HCT116 (cell line): ENCODE measurements around the gene SLC24A5. TPM values are rescaled to one million over a fixed set of nuclear protein-coding genes. Genes with fewer than 3 reads are reported as not detected.

Experiments
- ATAC-seq: fragments of 200-7000 bp; cut with Tn5 transposase; 2 replicates; pipeline ENCODE4 v1.9.1; 2020; ENCODE audit warnings: mild to moderate bottlenecking, moderate library complexity
- BruUV-seq: library from RNA; stranded (reverse); fragments of 400-500 nt; replicated peaks from 2 replicates; lab custom pipeline; 2021; lab: Mats Ljungman, UMichigan
- CTCF ChIA-PET: fragments of 300-600 bp; sonication (Branson Sonifier 250); formaldehyde crosslinking; loops from one replicate; lab custom pipeline; 2021; ENCODE audit warnings: antibody characterized with exemption; lab: Charles Lee
- POLR2A ChIA-PET: fragments of 300-600, 350-600 bp; sonication (Branson Sonifier 250); formaldehyde crosslinking; loops from one replicate; lab custom pipeline; 2021; ENCODE audit warnings: antibody characterized with exemption; lab: Charles Lee
- RAD21 ChIA-PET, 2 experiments: fragments of 300-600 bp; sonication (Branson Sonifier 250); formaldehyde crosslinking; loops; one replicate each; lab custom pipeline; 2023; ENCODE audit warnings: low total read pairs in 2 of 2; ENCODE audit not compliant: uncharacterized antibody in 2 of 2, unreplicated experiment in 2 of 2, low non-redundant PET in 1 of 2; lab: Charles Lee
- DNase-seq: peaks from one replicate; pipeline ENCODE4 v3.0.0-alpha.2; 2010; ENCODE audit warnings: low read depth, low spot score
- H2AFZ ChIP-seq: fragments of 200-600 bp; shearing (Covaris generic), sonication (generic); 2 replicates; pipeline ENCODE4 v1.6.1; 2017; ENCODE audit warnings: low read depth, mixed run types, mixed read lengths, antibody characterized with exemption, low read length; ENCODE audit not compliant: poor library complexity, severe bottlenecking
- H3K27ac ChIP-seq: 2 replicates; pipeline ENCODE4 v1.5.1; 2012; ENCODE audit warnings: low read depth, low read length
- H3K27me3 ChIP-seq: fragments of 200-600 bp; sonication (generic); 2 replicates; pipeline ENCODE4 v1.6.1; 2016; ENCODE audit warnings: mixed run types, low read length, mixed read lengths; ENCODE audit not compliant: insufficient read depth
- H3K36me3 ChIP-seq, 2 experiments: fragments of 200-500 bp in 1 of 2; fragments of 200-600 bp in 1 of 2; sonication (Bioruptor generic) in 1 of 2; sonication (generic) in 1 of 2; 2 replicates each; pipeline versions ENCODE4 v1.5.1 to v1.6.1; 2014 to 2016; ENCODE audit warnings: low read length in 2 of 2, inconsistent platforms in 1 of 2, mixed read lengths in 1 of 2, mixed run types in 1 of 2; ENCODE audit not compliant: insufficient read depth in 2 of 2, control insufficient read depth in 1 of 2
- H3K4me1 ChIP-seq, 2 experiments: fragments of 200-600 bp in 1 of 2; sonication (generic) in 1 of 2; 2 replicates each; pipeline versions ENCODE4 v1.5.1 to v1.6.1; 2012 to 2017; ENCODE audit warnings: low read length in 2 of 2, inconsistent platforms in 1 of 2, mild to moderate bottlenecking in 1 of 2, mixed read lengths in 1 of 2, mixed run types in 1 of 2, moderate library complexity in 1 of 2; ENCODE audit not compliant: insufficient read depth in 2 of 2, control insufficient read depth in 1 of 2
- H3K4me2 ChIP-seq: fragments of 200-600 bp; sonication (generic); 2 replicates; pipeline ENCODE4 v1.6.1; 2017; ENCODE audit warnings: mixed run types, low read length, mixed read lengths
- H3K4me3 ChIP-seq, 2 experiments: fragments of 200-600 bp in 1 of 2; sonication (generic) in 1 of 2; replicated peaks in 1 of 2; 2 replicates each; pipeline ENCODE4 v1.5.1; 2011 to 2016; ENCODE audit warnings: low read length in 2 of 2, control low read depth in 1 of 2, low read depth in 1 of 2, mild to moderate bottlenecking in 1 of 2, mixed read lengths in 1 of 2, mixed run types in 1 of 2
- H3K79me2 ChIP-seq: fragments of 200-600 bp; sonication (generic); 2 replicates; pipeline ENCODE4 v1.6.1; 2017; ENCODE audit warnings: mild to moderate bottlenecking, mixed run types, low read length, moderate library complexity, mixed read lengths; ENCODE audit not compliant: insufficient read depth
- H3K9ac ChIP-seq: fragments of 200-600 bp; sonication (generic); 2 replicates; pipeline ENCODE4 v1.6.1; 2016; ENCODE audit warnings: low read length, mixed read lengths
- H3K9me2 ChIP-seq: fragments of 200-600 bp; sonication (generic), shearing (Covaris generic); 2 replicates; pipeline ENCODE4 v1.6.1; 2017; ENCODE audit warnings: mixed run types, mild to moderate bottlenecking, moderate library complexity; ENCODE audit not compliant: insufficient read depth
- H3K9me3 ChIP-seq, 2 experiments: fragments of 200-500 bp in 1 of 2; fragments of 200-600 bp in 1 of 2; sonication (Bioruptor generic) in 1 of 2; sonication (generic) in 1 of 2; 2 replicates each; pipeline ENCODE4 v1.6.1; 2014 to 2017; ENCODE audit warnings: low read length in 2 of 2, mixed read lengths in 2 of 2, inconsistent platforms in 1 of 2, low read depth in 1 of 2, mild to moderate bottlenecking in 1 of 2, mixed run types in 1 of 2, moderate library complexity in 1 of 2; ENCODE audit not compliant: control insufficient read depth in 1 of 2, insufficient read depth in 1 of 2
- H4K20me1 ChIP-seq: fragments of 200-600 bp; sonication (generic), shearing (Covaris generic); 2 replicates; pipeline ENCODE4 v1.6.1; 2017; ENCODE audit warnings: mixed run types, mild to moderate bottlenecking, moderate library complexity; ENCODE audit not compliant: insufficient read depth
- CTCF ChIP-seq, 3 experiments: fragments of 200-600 bp in 1 of 3; sonication (generic) in 1 of 3; IDR thresholded peaks in 2 of 3; conservative IDR thresholded peaks in 1 of 3; 2 replicates each; pipeline ENCODE4 v1.5.1; 2012 to 2017; ENCODE audit warnings: low read depth in 2 of 3, low read length in 2 of 3, antibody characterized with exemption in 1 of 3, borderline replicate concordance in 1 of 3, control low read depth in 1 of 3, mild to moderate bottlenecking in 1 of 3, mixed read lengths in 1 of 3, mixed run types in 1 of 3, moderate library complexity in 1 of 3; ENCODE audit not compliant: insufficient read depth in 1 of 3
- EGR1 ChIP-seq: IDR thresholded peaks from 2 replicates; pipeline ENCODE4 v1.6.1; 2012; ENCODE audit warnings: low read depth
- EZH2 ChIP-seq: fragments of 200-600 bp; sonication (generic); IDR thresholded peaks from 2 replicates; pipeline ENCODE4 v1.6.1; 2017; ENCODE audit warnings: antibody characterized with exemption, mixed run types
- JUND ChIP-seq: IDR thresholded peaks from 2 replicates; pipeline ENCODE4 v1.6.1; 2012
- POLR2A ChIP-seq: IDR thresholded peaks from 2 replicates; pipeline ENCODE4 v1.7.0; 2011; ENCODE audit warnings: borderline replicate concordance; ENCODE audit not compliant: insufficient read depth, insufficient read length; ENCODE audit errors: extremely low read depth
- intact Hi-C: fragments of 100-400 bp; cut with micrococcal nuclease; formaldehyde crosslinking; loops from 2 replicates; pipeline ENCODE4 v1.10.0; 2022
- total RNA-seq: library from RNA; stranded (reverse); gene quantifications from one replicate; pipeline ENCODE4 v1.2.1, GENCODE V29; 2021; ENCODE audit not compliant: unreplicated experiment
- TF ChIP-seq, protein P1 (sequence below): IDR thresholded peaks from 2 replicates; pipeline ENCODE4 v1.6.1; 2012

The SLC24A5 gene
- total RNA-seq, 1 experiment from 2014 or later, result not detected

- no peaks in the 10 kb centered on the region for H3K79me2 ChIP-seq
- POLR2A ChIA-PET, result no interaction called here
- H3K4me3 ChIP-seq, result no peak overlapping the region
- no TSS peak for BruUV-seq
- H2AFZ ChIP-seq, result no peak overlapping the region
- no peaks in the 10 kb centered on the region for H3K4me1 ChIP-seq
- no peak for ATAC-seq
- H4K20me1 ChIP-seq, result no peaks in the 10 kb centered on the region
- no peaks in the 10 kb centered on the region for H3K27me3 ChIP-seq
- H3K9ac ChIP-seq, result no peak overlapping the region
- H3K36me3 ChIP-seq, result no peaks in the 10 kb centered on the region
- no peak for DNase-seq
- RAD21 ChIA-PET, result no interaction called here
- H3K4me2 ChIP-seq, result no peak overlapping the region
- H3K27ac ChIP-seq, result no peak overlapping the region
- CTCF ChIA-PET, result no interaction called here
- TF ChIP-seq, protein P1, sequence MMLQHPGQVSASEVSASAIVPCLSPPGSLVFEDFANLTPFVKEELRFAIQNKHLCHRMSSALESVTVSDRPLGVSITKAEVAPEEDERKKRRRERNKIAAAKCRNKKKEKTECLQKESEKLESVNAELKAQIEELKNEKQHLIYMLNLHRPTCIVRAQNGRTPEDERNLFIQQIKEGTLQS, result no peak
- TF ChIP-seq POLR2A (no peak), EGR1 (no peak), JUND (no peak), EZH2 (no peak), CTCF (IDR thresholded peaks at IDR 0.05 in 2 of 3, conservative IDR thresholded peaks at IDR 0.05 in 1 of 3; ENCODE audit: borderline replicate concordance in 1 of 3, insufficient read depth in 1 of 3, low read depth in 2 of 3, low read length in 2 of 3) (no peak)
- no peaks in the 10 kb centered on the region for H3K9me2 ChIP-seq
- intact Hi-C loops, result no loop called here
- H3K9me3 ChIP-seq, result peaks cover 0 to 3% of the 10 kb centered on the region in 2 experiments; a peak in 2 of 4 replicates
These were observed 43.1 kb upstream of the SLC24A5 start for GRCh38 chr15:48077616-48078184.
